ENCODE results near the gene DDX52.
"Not testable (repeated sequence)": the region's sequence is repeated elsewhere in the genome, so short reads cannot be mapped to it uniquely, and the experiment has no call there.

DDX52 gene, protein sequence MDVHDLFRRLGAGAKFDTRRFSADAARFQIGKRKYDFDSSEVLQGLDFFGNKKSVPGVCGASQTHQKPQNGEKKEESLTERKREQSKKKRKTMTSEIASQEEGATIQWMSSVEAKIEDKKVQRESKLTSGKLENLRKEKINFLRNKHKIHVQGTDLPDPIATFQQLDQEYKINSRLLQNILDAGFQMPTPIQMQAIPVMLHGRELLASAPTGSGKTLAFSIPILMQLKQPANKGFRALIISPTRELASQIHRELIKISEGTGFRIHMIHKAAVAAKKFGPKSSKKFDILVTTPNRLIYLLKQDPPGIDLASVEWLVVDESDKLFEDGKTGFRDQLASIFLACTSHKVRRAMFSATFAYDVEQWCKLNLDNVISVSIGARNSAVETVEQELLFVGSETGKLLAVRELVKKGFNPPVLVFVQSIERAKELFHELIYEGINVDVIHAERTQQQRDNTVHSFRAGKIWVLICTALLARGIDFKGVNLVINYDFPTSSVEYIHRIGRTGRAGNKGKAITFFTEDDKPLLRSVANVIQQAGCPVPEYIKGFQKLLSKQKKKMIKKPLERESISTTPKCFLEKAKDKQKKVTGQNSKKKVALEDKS

DNA sequence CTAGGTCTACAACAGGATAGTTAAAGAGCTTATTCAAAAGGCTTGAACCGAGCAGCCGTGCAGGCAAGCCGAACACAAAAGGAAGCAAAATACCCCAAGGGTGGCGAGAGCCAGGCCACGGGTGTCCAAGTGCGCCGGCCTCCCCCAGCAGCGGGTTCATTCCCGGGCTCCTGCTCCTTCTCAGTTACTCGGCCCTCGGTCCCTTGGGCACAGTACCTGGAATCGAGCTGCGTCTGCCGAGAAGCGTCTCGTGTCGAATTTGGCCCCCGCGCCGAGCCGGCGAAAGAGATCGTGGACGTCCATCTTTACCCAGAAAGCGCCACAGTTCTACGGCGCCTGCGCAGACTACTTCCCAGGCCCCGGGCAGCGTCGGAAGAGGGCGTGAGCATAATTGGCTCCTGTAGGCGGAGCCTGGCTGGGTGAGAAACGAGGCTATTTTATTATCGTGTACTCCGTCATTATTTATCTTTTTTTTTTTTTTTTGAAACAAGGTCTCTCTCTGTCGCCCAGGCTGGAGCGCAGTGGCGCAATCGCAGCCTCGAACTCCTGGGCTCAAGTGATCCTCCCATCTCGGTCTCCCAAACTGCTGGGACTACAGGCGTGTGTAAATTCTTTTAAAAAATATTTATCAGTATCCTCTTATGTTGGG, at the start of gene DDX52:
Gene DDX52 (minus strand): TSS at position 329 of the 649 bp plus-strand sequence. CDS start 26 bp downstream, at position 303.
- DNase-seq = peak; percentile 92

DNA sequence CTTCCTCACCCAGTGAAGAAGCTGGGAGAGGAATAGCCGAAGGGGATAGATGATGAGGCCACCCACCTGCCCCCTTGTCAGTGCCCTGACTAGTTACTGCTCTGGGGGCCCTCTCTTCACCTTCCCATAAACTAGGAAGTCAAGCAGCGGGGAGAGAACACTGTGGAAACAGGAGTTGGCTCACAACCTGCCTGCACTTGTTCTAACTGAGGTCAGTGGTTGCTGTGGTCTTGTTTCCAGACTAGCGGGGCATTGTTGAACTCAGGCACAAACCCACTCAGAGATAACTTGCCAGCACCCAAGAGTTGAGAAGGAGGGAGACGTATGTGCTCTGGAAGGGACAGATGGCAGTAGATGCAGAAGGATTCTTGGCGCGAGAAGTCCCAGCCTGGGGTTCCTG, 48.6 kb upstream of the DDX52 start:
- no peak for DNase-seq

DNA sequence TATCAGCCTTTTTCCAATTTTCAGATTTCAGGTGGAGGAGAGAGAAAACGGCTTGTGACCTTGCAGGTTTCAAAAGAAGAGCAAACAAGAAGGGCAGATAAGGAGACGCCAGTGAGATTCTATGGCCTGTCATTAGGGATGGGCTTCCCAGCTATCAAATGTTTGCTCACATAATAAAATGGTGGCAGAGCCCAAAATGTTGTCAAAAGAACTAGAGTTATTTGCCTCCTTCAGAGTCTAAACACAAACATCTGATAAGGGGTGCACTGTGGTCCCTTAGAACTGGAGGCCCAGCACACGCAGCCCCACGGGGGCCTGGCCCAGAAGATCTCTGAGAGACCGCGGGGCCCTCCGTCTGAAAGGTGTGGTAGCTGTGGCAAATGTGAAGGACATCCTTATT, 46.1 kb upstream of the DDX52 start:
- no peak for DNase-seq

DNA sequence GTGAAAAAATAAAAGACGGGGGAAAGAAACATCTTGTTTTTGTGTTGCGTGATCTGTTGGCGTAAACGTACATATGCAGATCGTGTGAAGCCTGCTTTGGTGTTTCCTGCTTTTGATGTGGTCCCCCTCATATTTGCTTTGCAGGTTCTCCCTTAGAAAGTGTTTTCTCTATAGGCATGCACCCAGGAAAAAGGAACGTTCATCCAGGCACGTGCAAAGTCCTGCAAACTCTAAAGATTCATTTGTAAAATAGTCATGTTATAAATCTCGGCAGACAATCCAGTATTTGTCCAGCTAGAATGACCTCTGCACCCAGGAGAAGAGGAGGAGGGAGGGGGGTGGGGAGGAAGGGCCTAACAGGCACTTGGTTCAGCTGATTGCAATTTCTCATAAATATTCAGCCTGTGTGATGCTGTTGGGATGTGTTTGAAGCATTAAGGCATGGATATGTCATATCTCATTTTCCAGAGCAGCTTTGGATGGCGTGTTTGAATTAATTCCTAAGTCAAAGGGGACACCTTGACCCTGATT, 40.3 kb upstream of the DDX52 start:
- no peak for DNase-seq

DNA sequence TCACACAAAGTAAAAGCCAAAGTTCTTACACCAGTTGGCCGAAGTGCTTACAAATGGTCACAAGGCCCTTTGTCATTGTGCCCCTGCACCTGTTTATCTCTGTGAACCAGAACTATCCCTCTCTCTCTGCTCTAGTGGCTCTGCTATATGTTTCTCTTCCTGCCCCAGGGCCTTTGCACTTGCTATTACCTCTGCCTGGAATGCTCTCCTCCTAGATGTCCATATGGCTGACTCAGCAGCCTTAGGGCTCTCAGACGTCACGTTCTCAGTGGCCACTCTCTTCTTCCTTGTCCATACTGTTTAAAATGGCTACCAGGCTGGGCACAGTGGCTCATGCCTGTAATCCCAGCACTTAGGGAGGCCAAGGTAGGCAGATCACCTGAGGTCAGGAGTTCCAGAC, 38.8 kb upstream of the DDX52 start:
- DNase-seq = no peak

DNA sequence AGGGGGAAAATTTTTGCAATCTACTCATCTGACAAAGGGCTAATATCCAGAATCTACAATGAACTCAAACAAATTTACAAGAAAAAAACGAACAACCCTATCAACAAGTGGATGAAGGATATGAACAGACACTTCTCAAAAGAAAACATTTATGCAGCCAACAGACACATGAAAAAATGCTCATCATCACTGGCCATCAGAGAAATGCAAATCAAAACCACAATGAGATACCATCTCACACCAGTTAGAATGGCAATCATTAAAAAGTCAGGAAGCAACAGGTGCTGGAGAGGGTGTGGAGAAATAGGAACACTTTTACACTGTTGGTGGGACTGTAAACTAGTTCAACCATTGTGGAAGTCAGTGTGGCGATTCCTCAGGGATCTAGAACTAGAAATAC, 36.7 kb upstream of the DDX52 start:
- DNase-seq = not testable (repeated sequence)

DNA sequence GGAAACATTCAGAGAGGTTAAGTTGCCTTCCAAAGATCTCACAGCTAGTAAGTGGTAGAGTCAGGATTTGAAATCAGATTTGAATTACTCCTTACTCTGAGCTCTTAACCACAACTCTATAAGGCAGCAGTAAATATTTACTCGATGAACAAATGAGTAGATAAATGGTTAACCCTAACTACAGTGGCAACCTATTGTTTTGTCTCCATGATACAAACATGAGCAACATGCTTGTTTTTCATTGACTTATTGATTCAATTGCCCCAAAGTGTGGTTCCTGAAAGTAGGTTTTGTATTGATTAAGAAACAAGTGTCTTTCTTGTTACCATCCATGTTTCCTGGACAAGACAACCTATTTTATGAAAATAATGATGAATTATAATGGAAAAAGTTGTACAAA, 34.8 kb upstream of the DDX52 start:
- no peak for DNase-seq

DNA sequence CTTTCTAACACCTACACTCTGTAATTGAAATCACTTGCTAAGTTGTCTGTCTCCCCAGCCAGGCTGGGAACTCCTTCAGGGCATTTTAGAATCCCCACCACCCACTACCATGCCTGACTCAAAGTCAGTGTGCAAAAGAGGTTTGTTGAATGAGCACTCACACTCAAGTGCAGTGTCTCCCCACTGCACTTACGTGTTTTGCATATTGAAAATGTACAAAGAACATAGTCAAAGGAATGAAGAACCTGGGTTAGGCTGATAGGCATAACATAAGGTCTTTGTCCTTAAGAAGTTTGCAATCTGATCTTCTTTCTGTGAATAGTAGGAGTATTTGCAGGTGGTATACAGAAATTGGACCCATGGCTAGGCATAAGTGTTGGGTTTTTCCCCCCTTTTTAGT, 33.8 kb upstream of the DDX52 start:
- no peak for DNase-seq

DNA sequence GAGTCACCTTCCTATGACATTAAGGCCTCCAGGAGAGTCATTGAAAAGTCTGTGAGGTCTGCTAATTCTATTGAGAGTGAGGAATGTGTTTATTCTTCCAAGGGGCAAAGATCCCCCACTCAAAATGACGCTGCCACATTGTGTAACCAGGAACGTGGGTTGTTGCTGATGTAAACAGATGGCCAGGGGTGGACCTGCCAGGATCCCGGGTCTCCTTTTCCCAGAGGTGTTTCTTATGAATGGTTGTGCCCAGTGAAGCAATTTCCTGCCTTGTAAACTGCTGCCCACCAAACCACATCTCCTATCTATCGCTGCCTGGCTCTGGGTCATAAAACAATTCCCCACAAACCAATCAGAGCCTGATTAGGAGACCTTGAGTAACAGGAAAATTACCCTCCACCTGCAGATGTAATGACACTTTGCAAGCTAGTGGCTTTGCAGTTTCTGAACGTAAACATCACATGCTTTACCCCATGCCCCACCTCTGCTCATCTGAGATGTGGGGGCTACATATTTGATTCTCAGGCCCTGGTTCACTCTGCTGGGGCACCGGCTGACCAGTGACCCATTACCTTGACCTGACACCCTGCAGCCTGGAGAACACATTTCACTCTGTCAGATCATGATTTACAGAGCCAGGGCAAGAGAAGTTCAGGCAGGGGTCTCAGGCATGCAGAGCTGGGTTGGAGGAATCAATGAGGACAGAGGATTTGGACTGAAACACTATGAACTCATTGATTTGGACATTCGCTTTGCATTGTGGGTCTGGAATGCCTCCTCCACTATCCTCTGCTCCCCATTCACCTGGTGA, 33.1 kb upstream of the DDX52 start:
- DNase-seq = no peak

DNA sequence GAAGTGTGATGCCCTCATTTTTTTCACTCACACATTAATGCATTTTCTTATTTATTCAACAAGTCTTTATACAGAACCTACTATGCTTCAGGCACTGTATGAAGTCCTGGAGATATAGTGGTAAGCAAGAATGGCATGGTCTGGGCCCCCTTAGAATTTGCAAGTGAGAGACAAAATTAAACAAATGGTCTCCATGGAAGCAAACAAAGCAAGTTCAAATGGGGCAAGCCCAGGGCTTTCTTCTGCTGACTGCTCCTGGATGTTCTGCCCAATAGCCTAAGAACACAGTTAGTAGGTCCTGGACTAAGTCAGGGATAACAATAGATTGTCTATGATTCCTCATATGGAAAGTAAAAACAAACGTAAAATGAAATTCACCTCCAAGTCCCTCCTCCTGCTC, 31.3 kb upstream of the DDX52 start:
- DNase-seq = no peak

DNA sequence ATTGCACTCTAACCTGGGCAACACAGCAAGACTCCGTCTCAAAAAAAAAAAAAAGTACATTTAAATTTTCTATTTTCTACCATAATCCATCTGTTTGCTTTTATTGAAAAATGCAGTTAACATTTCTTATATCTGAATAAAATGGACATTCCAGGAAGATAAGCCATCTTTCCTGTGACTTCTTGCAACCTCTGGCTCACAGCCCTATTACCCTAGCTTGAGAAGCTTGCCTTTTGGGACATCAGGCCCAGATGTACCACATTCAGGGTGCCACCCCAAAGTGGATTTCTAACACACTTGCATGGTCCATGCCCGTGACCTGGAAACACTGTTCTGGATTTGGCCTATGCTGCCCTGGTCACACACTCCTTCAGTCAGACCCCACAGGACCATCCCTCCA, 30.1 kb upstream of the DDX52 start:
- no peak for DNase-seq

DNA sequence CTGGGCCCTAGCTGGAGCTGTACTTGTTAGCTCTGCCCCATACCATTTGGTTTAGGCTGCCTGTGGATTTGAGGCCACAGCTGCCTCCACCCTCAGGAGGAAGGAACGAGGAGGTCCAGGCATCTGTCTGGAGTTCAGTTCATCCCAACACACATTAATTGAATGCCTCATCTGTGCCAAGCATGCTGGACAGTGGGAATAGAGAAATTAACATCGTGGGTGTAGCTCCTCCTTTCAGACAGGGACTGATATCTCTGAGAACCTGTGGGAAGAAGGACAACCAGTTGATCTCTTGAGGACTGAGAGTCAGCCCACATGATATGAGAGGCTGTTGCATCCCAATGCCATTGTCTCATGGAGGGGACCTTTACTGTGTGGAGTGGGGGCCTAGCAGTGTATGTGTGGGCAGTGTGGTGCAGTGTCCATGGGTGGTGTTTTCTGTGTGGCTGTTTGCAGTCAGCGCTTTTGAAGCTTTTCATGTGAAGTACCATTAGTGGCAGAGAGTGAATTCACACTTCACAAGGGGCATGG, 29.4 kb upstream of the DDX52 start:
- DNase-seq = no peak

DNA sequence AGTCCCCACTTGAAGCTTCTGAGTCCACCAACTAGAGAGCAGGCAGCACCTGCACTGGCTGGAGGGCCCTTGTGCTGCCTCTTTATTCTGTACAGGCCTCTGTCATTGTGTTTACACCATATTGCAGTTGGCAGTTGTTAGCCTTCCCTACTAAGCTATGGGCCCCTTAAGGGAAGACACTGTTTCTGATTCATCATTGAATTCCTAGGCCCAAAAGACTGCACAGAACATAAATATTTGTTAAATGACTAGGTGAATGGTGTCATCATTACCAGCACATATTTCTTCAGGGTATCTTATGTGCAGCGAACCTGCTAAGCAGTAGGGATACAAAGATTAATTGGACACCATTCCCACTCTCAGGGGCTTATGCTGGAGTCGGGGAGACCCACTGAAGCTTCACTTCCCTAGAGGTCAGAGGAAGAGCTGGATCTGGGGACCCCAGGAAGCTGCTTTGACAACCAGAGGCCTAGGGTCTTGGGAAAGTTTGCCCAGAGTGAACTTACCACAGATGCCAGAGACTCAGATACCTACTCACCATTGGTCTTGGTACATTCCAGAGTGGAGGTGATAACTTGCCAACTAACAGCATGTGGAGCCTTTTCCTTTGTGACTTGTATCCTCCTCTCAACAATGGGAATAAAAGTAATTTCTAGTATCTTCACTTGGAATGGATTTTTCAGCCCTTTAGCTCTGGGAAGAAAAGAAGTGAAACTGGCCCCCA, 28.7 kb upstream of the DDX52 start:
- no peak for DNase-seq

DNA sequence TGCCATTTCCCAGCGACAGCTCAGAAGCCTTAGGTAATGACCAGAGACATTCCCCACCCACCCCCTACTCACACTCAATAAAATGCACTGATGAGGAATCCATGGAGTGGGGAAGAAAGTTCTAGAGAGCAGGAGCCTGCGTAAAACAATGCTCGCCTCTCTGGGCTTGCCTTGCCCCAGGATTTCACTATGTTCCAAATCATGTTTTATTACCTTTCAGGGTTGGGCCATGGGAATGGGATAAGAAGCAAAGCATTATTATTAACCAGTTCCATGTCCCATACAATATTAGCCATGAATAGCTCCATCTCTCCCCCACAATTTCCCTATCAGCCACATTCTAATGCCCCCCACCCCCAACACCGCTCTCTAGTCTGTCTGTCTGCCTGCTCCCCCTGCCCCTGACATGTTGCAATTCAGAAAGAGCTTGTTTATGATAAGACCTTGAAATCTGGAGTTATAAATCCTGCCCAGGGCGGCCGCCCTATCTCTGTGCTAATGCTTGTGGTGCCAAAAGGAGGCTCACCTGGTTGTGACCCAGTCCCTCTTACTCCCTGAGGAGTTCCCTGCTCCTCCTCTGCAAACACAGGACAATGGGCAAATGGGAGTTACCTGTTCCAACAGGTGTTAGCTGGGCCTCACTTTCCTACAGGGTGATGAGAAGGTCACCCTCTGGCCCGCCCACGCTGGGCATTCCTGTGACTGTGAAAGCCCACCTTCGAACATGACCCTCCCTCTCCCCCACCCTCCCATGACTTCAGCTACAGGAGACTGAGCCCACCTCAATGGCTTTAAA, 28.0 kb upstream of the DDX52 start:
- DNase-seq = no peak

DNA sequence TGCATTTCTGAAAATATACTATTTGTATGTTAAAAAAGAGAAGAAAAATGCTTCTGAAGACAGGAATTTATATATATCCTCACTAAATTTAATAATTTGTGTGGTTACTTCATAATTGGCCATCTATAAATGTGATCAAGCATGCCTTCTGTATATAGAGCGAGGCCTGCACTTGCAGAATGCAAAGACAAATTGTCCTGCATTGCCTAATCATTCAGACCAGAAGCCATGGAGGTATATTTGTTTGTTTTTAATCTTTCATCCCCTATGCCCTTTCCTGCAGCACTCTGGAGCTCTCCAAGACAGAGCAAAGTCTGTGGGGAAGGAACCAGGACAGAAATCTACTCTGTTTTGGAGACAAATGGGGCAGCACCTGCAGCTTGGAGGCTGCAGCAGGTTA, 23.8 kb upstream of the DDX52 start:
- DNase-seq = no peak

DNA sequence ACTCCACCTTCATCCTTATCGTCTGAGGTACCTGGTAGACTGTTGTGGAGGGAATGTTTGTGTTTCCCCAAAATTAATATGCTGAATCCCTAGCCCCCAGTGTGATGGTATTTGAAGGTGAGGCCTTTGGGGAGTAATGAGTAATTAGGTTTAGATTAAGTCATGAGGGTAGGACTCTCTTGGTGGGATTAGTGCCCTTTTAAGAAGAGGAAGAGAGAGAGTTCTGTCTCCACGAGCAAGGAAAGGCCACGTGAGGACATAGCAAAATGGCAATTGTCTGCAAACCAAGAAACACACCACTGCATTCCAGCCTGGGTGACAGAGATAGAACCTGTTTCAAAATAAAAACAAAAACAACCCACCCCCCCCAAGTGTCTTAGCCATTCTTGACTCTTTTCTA, 21.0 kb upstream of the DDX52 start:
- no peak for DNase-seq

DNA sequence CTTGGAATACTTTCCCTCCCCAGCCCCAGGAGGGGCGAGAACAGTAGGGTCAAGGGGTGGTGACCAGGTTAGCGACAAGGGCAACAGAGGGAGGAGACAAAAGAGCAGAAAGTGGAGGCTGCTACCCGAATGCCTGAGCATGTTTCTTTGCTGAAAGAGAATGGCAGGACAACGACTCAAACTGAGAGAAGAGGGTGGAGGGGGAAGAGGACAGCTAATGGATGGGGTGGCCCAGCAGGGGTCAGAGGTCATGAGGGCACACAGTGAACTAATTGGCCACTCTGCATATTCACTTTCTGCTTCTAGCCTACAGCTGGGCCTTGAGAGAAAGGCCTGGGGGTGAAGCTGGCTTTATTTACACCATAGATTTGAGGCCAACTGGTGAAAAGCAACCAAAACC, 19.1 kb upstream of the DDX52 start:
- DNase-seq = no peak

DNA sequence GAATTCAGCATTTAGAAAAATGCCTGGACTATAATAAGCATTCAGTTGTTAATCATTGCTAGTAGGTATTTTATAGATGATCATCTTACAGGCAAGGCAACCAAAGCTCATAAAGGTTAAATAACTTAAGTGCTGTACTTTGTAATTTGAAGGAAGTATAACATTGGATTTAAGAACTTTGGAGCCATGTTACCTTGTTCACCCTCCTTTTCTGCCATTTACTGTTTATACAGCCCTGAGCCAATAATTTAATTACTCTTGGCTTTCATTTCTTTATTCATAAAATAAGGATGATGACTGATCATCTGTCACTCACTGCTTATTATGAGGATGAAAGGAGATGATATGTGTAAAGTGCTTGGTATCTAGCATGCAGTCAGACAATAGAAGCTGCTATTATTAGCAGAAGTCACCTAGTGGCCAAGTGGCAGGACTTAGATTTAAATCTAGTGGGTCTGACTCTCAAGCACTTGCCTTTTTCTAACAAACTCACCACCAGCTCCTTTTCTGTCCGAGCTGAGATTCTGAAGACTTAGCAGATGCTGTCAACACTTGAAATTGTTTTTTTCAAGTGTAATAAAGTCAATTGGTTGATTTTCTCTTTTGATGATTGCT, 18.3 kb upstream of the DDX52 start:
- no peak for DNase-seq

DNA sequence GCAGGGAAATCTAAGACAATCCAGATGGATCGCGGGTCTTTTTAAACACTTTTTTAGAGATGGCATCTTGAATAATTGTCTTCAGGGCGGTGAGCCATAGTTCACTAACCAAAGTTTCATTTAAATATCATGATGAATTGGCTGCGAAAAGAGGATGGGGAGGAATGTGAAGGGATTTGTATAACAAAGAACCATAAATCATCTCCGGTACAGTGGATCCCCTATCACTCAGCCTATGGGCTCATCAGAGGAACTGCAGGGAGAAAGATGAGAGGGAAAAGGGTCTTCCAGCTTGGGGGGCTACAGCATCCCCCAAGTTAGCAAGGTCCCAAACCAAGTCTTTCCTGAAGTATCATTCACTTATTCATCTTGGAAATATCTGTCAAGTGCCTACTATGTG, 16.7 kb upstream of the DDX52 start:
- DNase-seq = no peak

DNA sequence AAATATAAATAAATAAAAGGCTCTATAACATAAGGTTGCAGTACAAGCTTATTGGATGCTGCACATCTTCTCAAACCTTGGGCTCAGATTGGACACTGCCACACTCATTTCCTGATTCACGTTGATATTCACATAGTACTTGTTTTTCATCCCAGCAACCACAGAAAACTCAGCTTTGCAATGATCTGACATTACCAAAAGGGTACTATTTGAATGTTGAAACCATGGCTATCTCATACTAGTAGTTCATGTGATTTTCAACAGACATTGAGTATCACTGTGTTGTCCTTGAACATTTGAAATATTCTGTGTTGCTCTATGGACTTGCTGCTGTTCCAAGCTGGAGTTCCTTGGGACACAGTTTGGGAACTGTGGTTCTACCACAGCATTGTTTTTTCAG, 14.0 kb upstream of the DDX52 start:
- no peak for DNase-seq

DNA sequence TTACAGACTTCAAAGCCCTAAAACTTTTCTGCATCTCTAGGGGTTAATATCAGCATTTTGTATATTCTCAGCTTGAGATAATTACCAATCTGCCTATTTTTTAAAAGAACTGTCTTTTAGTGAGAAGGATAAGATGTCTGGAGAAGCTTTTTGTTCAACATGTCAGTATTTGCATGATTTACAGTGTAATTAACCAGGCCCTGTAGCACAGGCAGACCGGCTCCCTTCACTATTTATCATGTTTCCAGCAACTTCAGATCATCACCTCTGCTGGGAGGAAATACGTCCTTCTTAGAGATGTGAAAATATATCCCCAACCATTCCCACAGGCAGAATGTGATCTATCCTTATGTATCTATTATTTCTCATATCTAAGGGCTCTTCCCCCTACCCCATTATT, 8.6 kb upstream of the DDX52 start:
- no peak for DNase-seq

Measured in CD4-positive, alpha-beta T cell treated with Interleukin-15 for 1 hour (primary cell).